OCI-LY3 (cell line): ENCODE data around the gene NEDD8.
"Not testable (repeated sequence)": the region's sequence is repeated elsewhere in the genome, so short reads cannot be mapped to it uniquely, and the experiment has no call there.

Source experiments
- H2AFZ ChIP-seq: fragments of 200-600, 300-600 bp; shearing (Covaris generic); 2 replicates; pipeline ENCODE4 v1.6.0; 2014; ENCODE audit warnings: antibody characterized with exemption, low read depth, low read length
- H3K27ac ChIP-seq: fragments of 200-600, 300-600 bp; sonication (generic); 2 replicates; pipeline ENCODE4 v1.5.1; 2014; ENCODE audit warnings: mild to moderate bottlenecking, low read length, moderate library complexity, mixed read lengths
- H3K27me3 ChIP-seq: fragments of 200-600, 300-600 bp; sonication (generic); 2 replicates; pipeline ENCODE4 v1.6.1; 2014; ENCODE audit warnings: low read depth, low read length, mixed read lengths
- H3K36me3 ChIP-seq: fragments of 200-600, 300-600 bp; sonication (generic); replicated peaks from 2 replicates; pipeline ENCODE3; 2014; ENCODE audit warnings: low read depth, low read length, mixed read lengths
- H3K4me1 ChIP-seq: fragments of 300-600, 200-600 bp; sonication (generic); 2 replicates; pipeline ENCODE4 v1.6.1; 2014; ENCODE audit warnings: low read length, mixed read lengths
- H3K4me2 ChIP-seq: fragments of 200-600, 300-600 bp; sonication (generic); 2 replicates; pipeline ENCODE4 v1.6.1; 2014; ENCODE audit warnings: low read length, mixed read lengths
- H3K4me3 ChIP-seq: fragments of 300-600, 200-600 bp; sonication (generic); 2 replicates; pipeline ENCODE4 v1.5.1; 2014; ENCODE audit warnings: antibody characterized with exemption, mild to moderate bottlenecking, low read length, moderate library complexity
- H3K79me2 ChIP-seq: fragments of 300-600, 200-600 bp; shearing (Covaris generic); 2 replicates; pipeline ENCODE4 v1.6.1; 2014; ENCODE audit warnings: mild to moderate bottlenecking, low read length, mixed read lengths
- H3K9ac ChIP-seq: fragments of 300-600, 200-600 bp; shearing (Covaris generic); 2 replicates; pipeline ENCODE4 v1.6.0; 2014; ENCODE audit warnings: mild to moderate bottlenecking, low read length, moderate library complexity
- H3K9me3 ChIP-seq: fragments of 200-600, 300-600 bp; shearing (Covaris generic); 2 replicates; pipeline ENCODE4 v1.6.1; 2014; ENCODE audit warnings: low read length, mixed read lengths; ENCODE audit not compliant: insufficient read depth
- H4K20me1 ChIP-seq: fragments of 200-600, 300-600 bp; sonication (generic); 2 replicates; pipeline ENCODE4 v1.6.1; 2016; ENCODE audit warnings: low read length, mixed read lengths; ENCODE audit not compliant: insufficient read depth
- CTCF ChIP-seq: fragments of 200-600, 300-600 bp; sonication (generic); IDR thresholded peaks from 2 replicates; pipeline ENCODE4 v1.5.1; 2014; ENCODE audit warnings: antibody characterized with exemption, low read length, low read depth
- EZH2phosphoT487 ChIP-seq: fragments of 200-600 bp; shearing (Covaris generic); IDR thresholded peaks from 2 replicates; pipeline ENCODE4 v1.6.1; 2018; ENCODE audit warnings: antibody characterized with exemption, mixed run types, low read depth

NEDD8 gene

GRCh38 chr14:24219521-24219920 is 12.6 kb downstream of the NEDD8 start:
- Histone ChIP-seq H3K27ac (no peak overlapping the region), H3K9me3 (no peaks in the 10 kb centered on the region), H2AFZ (no peak overlapping the region), H3K9ac (no peak overlapping the region), H3K36me3 (no peaks in the 10 kb centered on the region), H3K27me3 (no peaks in the 10 kb centered on the region), H3K4me1 (peaks cover 10% of the 10 kb centered on the region; the same call in 1 of the 2 replicates), H3K4me2 (no peak overlapping the region), H3K4me3 (no peak overlapping the region), H3K79me2 (peaks cover 32% of the 10 kb centered on the region), H4K20me1 (no peaks in the 10 kb centered on the region)
- TF ChIP-seq CTCF (no peak), EZH2phosphoT487 (no peak)

- Histone ChIP-seq H3K9ac (no peak overlapping the region), H3K9me3 (no peaks in the 10 kb centered on the region), H3K4me3 (no peak overlapping the region), H3K79me2 (peaks cover 27% of the 10 kb centered on the region), H3K27me3 (no peaks in the 10 kb centered on the region), H3K27ac (no peak overlapping the region), H3K4me1 (peaks cover 14% of the 10 kb centered on the region), H2AFZ (no peak overlapping the region), H3K4me2 (no peak overlapping the region), H4K20me1 (no peaks in the 10 kb centered on the region), H3K36me3 (no peaks in the 10 kb centered on the region)
- TF ChIP-seq CTCF (no peak), EZH2phosphoT487 (no peak)
Measured at GRCh38 chr14:24219080-24219479, 13.1 kb downstream of the NEDD8 start.

GRCh38 chr14:24216876-24217275 is 15.3 kb downstream of the NEDD8 start:
- H3K9ac ChIP-seq, H3K4me3 ChIP-seq, H3K9me3 ChIP-seq, H4K20me1 ChIP-seq, H3K4me2 ChIP-seq, H3K36me3 ChIP-seq, H3K27me3 ChIP-seq, H2AFZ ChIP-seq, H3K27ac ChIP-seq: not testable (repeated sequence)
- Histone ChIP-seq H3K79me2 (peaks cover 27% of the 10 kb centered on the region), H3K4me1 (peaks cover 20% of the 10 kb centered on the region)

GRCh38 chr14:24216345-24216699 is 15.8 kb downstream of the NEDD8 start:
- peaks cover 24% of the 10 kb centered on the region for H3K79me2 ChIP-seq
- peak overlapping the region; percentile 71 for H3K4me2 ChIP-seq
- H3K9ac ChIP-seq = no peak overlapping the region
- no peaks in the 10 kb centered on the region for H4K20me1 ChIP-seq
- H3K4me1 ChIP-seq = peaks cover 20% of the 10 kb centered on the region
- H3K9me3 ChIP-seq = no peaks in the 10 kb centered on the region
- TF ChIP-seq EZH2phosphoT487 (no peak), CTCF (no peak)
- peak overlapping the region; percentile 98 for H3K4me3 ChIP-seq
- no peak overlapping the region for H2AFZ ChIP-seq
- H3K27me3 ChIP-seq = no peaks in the 10 kb centered on the region
- no peaks in the 10 kb centered on the region for H3K36me3 ChIP-seq
- no peak overlapping the region for H3K27ac ChIP-seq
